HG03378 (cell line): ENCODE measurements around the gene ROBO4.

Source experiments
- ATAC-seq: cut with Tn5 transposase; IDR thresholded peaks from one replicate; pipeline ENCODE4 v1.9.1; 2021; ENCODE audit warnings: mild to moderate bottlenecking, moderate library complexity; ENCODE audit not compliant: unreplicated experiment

ROBO4 gene

DNA sequence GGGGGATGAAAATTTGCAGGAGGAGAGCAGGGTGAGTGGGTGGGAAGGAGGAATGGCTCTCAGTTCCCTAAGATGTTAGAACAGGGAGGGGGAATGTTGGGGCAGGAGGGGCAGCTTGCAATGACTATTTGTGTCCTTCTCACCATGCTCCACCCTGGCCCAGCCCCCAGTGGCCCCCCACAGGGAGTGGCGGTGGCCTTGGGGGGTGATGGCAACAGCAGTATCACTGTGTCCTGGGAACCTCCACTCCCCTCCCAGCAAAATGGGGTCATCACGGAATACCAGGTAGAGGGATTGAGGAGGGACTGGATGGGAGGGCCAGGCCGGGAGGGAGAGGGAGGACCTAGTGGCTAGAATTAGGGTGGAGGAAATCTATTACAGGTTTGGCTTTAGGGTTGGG lies 22.3 kb downstream of the ROBO4 start:
- ATAC-seq, result no peak

DNA sequence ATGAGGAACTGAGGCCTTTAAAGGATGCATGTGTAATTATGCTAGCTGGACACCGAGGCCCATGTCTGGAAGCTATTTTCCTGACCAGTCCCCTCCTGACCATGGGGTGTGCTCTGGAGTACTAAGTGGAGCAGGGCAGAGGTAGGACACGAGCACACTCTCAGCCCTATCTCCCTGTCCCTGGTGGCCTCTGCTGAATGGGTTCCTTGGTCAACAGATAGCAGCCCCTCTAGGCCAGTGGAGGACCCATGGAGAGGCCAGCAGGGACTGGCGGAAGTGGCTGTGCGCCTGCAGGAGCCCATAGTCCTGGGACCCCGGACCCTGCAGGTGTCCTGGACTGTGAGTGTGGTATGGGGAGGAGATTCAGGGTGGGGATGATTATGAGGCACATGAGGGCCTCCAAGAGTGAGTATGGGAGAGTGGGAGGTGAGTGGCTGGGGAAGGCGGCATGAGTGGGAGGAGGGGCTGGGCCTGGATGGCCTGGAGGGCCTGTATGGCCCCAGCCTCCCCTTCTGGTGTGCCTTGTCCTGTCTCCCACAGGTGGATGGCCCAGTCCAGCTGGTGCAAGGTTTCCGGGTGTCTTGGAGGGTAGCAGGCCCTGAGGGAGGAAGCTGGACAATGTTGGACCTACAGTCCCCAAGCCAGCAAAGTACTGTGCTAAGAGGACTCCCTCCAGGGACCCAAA lies 23.0 kb downstream of the ROBO4 start:
- ATAC-seq, result no peak

DNA sequence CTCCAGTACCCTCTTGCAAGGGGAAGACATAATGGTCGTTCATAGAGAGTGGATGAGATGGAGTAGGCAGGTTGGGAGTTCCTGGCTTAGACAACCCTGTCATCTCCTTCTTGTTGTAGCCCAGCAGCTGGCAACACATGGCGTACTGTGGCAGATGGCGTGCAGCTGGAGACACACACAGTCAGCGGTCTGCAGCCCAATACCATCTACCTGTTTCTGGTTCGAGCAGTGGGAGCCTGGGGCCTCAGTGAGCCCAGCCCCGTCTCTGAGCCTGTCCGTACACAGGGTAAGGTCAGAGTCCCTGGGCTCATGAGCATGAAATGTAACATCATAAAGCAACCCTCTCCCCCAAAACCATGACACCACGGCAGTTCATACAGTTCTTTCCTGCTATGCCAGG lies 23.7 kb downstream of the ROBO4 start:
- ATAC-seq, result no peak

DNA sequence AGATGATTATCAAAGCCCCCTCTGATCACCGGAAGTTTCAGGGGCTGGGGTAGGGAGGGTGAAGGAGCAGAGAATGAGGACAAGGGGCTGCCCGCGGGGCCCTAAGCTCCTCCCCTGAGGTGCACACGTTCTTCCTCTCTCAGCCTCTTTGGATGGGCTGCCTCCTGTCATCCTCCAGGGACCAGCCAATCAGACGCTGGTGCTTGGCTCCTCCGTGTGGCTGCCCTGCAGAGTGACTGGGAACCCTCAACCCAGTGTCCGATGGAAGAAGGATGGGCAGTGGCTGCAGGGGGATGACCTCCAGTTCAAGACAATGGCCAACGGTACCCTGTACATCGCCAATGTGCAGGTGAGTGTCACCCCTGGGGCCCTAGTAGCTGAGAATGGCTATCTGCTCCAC lies 24.9 kb downstream of the ROBO4 start:
- no peak for ATAC-seq

DNA sequence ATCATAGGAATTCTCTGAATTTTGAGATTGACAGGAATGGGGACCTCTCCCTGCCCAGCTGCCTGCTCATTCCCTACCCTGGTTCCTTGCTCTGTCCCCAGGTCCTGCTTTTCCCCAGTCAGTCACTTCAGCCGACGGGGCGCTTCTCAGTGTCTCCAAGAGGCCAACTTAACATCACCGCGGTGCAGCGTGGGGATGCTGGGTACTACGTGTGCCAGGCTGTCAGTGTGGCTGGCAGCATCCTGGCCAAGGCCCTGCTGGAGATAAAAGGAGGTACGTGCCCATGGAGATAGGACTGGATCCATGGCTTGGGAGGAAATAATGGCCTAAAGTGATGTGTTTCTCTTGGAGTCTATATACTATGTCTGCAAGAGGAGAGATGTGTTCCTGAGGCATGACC lies 25.4 kb downstream of the ROBO4 start:
- ATAC-seq, result no peak

DNA sequence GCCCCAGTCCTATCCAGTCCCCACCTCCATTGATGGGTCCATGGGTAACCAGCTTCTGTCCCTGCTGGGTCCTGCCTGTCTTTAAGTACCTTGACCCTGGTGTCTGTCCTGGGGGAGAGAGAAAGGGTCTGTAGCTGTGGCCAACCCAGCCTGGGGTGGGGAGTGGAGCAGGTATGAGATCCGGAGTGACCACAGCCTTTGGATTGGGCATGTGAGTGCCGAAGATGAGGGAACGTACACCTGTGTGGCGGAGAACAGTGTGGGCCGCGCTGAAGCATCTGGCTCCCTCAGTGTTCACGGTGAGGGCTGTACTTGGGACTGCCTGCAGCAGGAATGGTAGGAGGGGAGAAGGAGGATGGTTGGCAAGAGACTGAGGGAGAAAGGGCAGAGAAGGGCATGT lies 27.2 kb downstream of the ROBO4 start:
- no peak for ATAC-seq

DNA sequence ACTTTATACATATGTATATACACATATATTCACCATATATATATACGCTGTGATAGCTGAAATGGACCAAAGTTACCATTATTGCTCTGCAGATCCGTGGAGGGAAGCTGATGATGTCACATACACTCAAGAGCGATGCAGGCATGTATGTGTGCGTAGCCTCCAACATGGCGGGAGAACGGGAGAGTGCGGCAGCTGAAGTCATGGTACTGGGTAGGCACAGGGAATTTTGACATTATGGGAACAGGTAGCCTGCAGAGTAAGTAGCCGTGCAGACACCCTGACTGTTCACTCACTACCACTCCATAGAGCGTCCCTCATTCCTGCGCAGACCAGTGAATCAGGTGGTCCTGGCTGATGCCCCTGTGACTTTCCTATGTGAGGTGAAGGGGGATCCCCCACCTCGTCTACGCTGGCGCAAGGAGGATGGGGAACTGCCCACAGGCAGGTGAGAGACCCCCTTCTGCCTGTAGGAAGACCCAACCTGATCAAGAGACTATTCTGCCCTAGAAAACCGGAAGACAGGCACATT lies 27.7 kb downstream of the ROBO4 start:
- no peak for ATAC-seq

DNA sequence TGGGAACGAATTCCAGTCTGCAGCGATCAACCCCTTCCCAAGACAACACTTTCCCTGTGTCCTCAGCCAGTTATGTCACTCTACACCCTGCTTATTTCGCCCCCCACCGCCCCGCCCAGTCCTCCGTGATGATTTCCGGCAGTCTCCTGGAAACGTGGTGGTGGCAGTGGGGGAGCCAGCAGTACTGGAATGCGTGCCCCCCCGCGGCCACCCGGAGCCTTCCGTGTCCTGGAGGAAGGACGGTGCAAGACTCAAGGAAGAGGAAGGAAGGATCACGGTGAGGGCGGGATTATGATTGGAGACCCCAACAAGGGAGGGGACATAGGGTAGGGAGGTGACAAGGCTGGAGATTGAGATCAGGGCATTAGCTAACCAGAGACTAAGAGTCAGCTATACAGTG lies 28.3 kb downstream of the ROBO4 start:
- no peak for ATAC-seq

DNA sequence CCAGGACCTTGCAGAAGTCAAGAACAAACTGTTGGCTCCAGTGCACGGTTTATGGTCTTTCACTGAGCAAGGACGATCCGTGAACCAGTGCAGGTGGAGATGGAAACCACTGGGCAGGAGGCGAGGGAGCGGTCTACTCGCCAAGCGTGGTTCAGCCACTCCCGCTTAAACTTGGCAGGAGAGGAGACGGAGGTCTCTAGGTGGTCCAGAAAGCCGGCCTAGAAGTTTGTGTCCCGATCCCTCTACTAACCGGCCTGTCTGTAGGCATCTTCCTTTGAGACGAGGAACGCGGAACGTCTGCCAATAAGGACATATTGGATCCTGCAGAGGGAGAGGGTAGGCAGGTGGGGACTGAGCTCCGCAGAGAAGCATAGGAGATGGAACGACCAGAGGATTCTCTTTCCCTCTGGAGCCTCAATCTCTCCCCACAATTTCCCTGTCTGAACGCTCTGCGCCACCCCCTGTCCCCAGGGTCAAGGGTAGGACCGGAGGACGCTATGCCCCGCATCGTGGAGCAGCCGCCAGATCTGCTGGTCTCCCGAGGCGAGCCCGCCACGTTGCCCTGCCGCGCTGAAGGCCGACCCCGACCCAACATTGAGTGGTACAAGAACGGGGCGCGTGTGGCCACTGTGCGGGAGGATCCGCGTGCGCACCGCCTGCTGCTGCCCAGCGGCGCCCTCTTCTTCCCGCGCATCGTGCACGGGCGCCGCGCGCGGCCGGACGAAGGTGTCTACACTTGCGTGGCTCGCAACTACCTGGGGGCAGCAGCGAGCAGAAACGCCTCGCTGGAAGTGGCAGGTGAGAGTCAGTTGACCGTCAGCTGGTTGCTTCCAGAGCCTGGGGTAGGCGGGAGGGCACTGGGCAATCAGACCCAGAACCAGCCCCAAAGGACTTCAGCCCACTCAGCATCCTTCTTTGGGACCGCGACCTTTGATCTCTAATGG lies 29.1 kb downstream of the ROBO4 start:
- no peak for ATAC-seq

DNA sequence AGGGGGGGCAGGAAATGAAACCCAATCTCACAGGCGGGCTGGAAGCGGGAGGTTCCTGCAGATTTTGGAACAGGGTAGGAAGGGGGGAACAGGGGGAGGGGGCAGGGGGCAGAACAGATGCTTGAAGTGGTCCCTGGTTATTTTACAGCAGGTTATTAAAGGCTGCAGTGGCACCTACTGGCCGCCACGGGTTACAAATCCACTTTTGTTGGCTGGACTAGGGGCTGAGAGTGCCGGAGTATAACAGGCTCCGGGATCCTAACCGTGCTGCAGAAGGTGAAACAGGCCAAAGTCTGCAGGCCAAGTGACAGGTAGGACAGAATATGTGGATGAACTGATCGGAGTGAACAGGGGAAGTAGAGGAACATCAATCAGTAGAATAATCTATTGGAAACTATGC lies 30.0 kb downstream of the ROBO4 start:
- peak; percentile 50 for ATAC-seq

DNA sequence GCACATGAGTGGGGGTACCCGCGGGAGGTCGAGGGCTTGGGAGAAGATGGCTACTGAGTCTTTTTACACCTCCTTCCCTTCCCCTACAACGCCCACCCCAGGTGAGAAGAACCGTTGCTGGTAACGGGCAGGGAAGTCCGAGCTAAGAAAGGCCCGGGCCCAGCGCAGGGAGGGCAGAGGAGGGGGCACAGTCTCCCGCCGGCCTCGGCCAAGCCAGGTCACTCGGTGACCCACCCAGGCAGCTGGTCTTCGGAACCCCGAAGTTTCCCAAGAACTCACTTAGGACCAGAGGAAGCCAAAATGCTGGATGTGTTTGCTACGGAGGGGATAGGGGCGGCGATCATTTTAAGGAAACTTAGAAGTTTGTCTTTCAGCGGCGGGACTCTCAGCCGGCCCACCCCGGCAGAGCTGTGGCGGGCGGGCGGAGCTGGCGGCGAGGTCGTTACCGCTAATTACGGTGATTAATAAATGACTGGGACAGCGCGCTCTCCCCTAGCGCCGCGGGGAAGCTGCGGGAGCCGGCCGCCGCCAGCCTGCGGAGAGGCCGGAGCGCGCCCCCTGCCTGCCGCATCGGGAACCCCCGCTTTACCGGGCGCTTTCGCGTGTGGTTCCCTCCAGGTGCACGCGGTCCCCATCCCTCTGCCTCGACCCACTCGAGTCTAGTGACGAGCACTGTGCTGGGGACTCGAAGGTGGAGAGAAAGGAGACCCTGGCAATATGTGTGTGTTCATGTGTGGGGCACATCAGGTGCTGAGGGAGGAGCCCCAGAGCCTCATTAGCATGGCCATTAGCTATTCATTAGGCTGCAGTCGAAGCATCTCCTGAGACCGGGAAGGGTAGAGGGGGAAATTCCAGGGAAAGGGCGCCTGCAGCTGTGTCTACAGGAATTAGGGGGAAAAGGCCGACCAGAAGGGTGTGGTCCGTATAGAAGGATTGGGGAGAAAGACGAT lies 31.5 kb downstream of the ROBO4 start:
- ATAC-seq, result no peak

DNA sequence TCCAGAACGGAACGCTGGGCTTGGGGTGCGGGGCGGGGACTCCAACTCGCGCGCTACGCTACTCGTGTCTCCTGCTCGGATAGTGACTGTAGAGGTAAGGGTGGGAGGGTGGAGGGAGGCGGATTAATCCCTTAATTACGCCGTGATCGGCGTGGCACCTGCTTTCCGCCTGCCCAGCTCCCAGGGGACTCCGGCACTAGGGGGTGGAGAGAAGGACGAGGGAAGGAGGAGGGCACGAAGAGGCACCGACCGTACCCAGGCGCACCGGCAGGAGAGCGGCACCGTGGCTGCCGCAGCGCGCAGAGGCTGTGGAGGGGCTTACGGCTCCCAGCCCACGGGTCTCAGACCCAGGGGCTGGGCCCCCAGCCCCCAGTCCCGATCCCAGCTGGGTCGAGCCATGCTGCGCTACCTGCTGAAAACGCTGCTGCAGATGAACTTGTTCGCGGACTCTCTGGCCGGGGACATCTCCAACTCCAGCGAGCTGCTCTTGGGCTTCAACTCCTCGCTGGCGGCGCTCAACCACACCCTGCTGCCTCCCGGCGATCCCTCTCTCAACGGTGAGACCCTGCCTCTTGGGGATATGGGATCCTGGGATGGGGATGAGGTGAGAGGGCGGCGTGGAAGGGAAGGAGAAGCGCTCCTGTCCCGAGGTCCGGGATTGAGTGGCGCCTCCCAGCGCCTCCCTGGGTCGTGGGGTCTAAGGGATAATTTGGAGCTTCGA lies 32.3 kb downstream of the ROBO4 start, which contains the start of gene ROBO3:
ROBO3 (plus strand) TSS at position 252 of the 721 bp plus-strand sequence; CDS start at position 398, 146 bp downstream.
- ATAC-seq, result no peak

DNA sequence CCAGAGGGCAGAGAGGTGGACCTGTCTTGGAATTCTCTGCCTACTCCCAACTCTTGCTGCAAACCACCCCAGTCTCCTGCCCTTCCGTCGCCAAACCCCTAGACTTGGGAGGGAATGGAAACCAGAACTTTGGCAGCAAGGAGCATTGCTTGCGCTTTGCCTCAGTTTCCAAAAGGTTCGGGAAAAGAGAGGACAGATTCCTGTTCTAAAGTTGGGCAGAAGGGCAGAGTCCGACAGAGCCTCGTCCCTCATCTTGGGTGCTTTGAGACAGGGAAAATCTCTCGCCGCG lies 32.8 kb downstream of the ROBO4 start:
- ATAC-seq, result no peak

DNA sequence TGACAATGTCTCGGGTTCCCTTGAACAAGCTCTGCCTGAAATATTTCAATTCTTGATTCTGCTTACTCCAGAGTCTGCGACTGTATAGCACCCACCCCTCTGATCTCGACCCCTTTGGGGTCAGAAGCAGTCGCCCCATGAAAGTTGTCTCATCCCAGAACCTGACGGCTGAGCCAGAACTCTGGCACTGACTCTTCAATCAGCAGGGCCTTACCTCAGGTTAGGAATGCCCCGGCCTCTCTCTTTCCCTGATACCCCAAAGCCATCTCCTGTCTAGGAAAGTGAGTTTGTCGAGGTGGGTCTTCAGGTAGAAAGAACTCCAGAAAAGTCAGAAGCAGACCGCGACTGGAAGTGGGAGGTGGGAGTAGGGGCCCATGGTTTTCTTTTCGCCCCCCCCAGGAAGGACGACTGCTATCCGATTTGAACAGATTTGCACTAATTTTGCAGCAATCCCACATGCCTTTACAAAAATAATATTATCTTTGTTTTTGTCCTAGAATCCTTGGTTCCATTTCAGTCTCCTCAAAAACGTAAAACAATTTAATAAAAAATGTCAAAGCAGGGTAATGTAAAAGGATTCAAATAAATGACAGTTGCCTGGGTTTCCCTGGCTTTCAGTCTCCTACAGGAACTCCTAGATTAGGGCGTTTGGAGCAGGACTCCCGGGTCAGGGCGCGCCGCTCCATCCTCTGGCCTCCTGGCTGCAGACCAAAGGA lies 33.3 kb downstream of the ROBO4 start:
- ATAC-seq, result no peak

DNA sequence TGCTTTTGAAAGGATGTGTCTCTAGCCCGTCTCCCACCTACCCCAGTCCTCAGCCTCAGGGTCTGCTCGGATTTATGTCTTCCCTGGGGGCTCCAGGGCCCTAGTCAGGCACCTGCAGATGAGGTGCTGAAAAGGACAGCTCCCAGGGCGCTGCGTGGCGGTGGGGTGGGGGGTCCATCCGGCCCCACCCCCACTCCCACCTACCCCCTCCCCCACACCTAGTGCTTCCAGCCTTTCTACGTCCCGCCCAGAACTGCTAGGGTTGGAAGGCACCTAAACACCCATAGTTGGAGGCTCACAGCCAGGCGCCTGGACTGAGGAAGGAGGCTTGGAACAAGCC lies 33.9 kb downstream of the ROBO4 start:
- ATAC-seq, result no peak

DNA sequence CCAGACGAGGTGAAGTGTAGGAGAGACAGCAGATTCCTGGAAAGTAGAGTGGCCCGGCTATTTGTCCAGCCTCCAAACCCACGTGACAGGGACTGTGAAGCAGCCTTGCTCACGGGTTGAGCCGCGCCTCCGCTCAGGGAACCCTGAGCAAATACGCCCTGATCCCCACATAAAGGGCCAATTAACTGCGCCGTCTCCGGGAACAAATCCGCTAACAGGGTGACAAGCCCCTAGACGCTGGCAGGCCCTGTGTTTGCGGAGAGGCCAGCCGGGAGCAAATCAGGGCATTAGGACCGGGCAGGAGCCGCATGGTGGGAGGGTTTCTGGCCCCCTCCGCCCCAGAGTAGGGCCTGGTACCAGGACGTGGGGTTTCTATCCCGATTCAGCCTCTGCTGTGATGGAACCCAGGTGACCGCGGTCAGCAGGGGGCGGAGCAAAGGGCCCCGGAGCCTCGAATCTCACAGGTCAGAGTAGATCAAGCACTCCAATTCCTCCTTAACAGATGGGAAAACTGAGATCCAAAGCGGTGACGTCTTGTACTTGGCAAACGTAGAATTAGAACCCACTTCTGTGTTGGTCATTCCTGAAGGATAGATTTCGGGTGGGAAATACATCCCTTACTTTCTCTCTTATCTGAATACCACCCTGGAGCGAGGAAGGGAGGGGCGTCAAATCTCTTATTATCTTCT lies 34.4 kb downstream of the ROBO4 start:
- no peak for ATAC-seq

DNA sequence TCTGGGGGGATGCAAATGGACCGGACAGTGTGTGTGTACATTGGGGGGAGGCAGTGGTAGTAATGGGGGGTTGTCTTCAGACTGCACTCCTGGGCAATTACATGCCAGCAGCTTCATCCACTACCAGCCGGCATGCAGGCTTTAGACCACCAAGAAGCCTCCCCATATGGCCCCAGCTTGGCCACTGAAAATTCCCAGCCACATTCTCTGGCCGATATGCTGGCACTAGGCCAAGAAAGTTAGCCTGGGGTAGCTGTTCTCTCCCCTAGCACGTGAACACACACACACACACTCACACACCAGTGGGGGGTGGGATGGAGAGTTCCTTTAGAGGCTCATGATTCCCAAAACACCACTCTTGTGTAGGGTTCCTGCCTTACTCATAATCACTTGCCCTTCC lies 36.0 kb downstream of the ROBO4 start:
- no peak for ATAC-seq

DNA sequence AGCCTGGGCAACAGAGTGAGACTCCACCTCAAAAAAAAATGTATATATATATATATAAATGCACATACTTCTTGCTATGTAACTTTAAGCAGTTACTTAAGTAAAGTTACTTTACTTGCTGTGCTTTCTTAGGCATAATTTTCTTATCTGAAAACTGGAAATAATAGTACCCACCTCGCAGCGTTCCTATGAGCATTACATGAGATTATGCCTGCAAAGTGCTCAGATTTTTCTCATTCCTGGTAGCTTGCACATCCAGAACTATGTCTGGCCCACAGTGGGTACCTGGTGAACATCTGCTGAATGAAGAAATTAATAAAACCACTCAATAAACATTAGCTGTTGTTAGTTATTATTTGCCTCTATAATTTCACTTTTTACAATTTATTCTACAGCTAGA lies 38.5 kb downstream of the ROBO4 start:
- ATAC-seq, result no peak

DNA sequence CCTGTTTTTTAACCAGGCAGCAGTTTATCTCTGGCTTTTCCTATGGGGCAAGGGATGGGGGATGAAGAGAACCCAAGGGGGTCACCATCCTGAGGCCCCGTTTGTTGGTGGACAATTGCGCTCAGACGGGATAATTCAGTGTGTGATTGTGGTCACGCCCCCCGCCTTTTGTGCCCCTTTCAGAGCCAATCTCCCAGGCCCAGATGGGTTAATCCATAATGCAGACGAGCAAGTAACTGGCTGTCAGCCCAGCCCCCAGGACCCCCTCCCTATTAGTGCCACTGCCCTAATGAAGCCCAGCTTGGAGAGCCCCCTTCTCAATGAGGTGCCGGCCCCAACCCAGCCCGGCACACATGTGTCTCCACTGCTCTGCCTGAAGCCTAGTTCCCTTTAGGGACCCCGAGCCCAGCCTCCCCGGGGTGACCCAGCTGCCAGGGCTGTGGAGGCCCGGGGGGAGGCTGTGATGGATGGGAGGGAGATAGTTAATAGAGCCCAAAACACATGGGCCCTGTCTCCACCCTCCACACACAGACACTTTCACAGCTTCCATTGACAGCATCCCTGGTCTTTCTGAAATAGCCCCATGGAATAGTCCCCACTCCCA lies 51.5 kb downstream of the ROBO4 start:
- ATAC-seq, result no peak
